22Rv1 (cell line): ENCODE measurements around the gene SNF8.

Experiments used
- ZFX ChIP-seq: fragments of 450-650 bp; IDR thresholded peaks from 2 replicates; pipeline ENCODE4 v1.6.1; 2017; ENCODE audit warnings: antibody characterized with exemption, borderline replicate concordance
- TF ChIP-seq, protein P1 (sequence below): fragments of 450-650 bp; IDR thresholded peaks from 2 replicates; pipeline ENCODE4 v1.5.1; 2017; ENCODE audit warnings: mild to moderate bottlenecking

DNA sequence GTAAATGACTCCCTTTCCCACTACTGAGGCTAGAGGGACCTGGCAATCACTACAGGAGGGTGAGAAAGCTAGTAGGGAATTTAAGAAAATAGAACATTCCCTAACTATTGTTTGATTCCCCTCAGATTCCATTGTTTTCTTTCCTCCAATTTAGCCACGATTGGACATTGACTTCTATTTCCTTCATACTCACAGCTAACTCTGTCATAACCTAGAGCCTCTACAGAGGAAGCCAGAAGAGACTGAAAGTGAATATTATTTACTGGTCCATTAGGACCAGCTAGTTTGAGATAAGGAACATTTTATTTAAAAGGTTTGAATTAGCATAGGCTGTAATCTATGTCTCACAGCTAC, 14.9 kb downstream of the SNF8 start:
- TF ChIP-seq, protein P1, sequence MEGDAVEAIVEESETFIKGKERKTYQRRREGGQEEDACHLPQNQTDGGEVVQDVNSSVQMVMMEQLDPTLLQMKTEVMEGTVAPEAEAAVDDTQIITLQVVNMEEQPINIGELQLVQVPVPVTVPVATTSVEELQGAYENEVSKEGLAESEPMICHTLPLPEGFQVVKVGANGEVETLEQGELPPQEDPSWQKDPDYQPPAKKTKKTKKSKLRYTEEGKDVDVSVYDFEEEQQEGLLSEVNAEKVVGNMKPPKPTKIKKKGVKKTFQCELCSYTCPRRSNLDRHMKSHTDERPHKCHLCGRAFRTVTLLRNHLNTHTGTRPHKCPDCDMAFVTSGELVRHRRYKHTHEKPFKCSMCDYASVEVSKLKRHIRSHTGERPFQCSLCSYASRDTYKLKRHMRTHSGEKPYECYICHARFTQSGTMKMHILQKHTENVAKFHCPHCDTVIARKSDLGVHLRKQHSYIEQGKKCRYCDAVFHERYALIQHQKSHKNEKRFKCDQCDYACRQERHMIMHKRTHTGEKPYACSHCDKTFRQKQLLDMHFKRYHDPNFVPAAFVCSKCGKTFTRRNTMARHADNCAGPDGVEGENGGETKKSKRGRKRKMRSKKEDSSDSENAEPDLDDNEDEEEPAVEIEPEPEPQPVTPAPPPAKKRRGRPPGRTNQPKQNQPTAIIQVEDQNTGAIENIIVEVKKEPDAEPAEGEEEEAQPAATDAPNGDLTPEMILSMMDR, result no peak
- TF ChIP-seq ZFX, result no peak
